Fibroblast of villous mesenchyme (primary cell): Measurements from ENCODE around the gene TMSB15B. TPM values are rescaled to one million over a fixed set of nuclear protein-coding genes. Genes with fewer than 3 reads are reported as not detected.
"Not testable (repeated sequence)": the region's sequence is repeated elsewhere in the genome, so short reads cannot be mapped to it uniquely, and the experiment has no call there.

Experiments
- DNase-seq: peaks from one replicate; pipeline ENCODE4 v3.0.0-alpha.2; 2010; ENCODE audit warnings: low read depth
- H3K4me3 ChIP-seq: 2 replicates; pipeline ENCODE4 v1.5.1; 2011; ENCODE audit warnings: low read depth, mild to moderate bottlenecking, low read length
- CTCF ChIP-seq: IDR thresholded peaks from 2 replicates; pipeline ENCODE4 v1.5.1; 2012; ENCODE audit warnings: low read depth, mild to moderate bottlenecking, low read length; ENCODE audit not compliant: insufficient read depth
- total RNA-seq: library from RNA; depleted of rRNA; stranded (reverse); fragments of >200 nt; gene quantifications from 2 replicates; pipeline ENCODE4 v1.2.3, GENCODE V29; 2012

The TMSB15B gene
- 3.5 and 6.5 TPM in 2 replicates for total RNA-seq

- DNase-seq, H3K4me3 ChIP-seq: not testable (repeated sequence)
Measured at GRCh38 chrX:103962411-103963278, at the start of gene TMSB15B. Gene TMSB15B (plus strand): TSS chrX:103962627.

DNA sequence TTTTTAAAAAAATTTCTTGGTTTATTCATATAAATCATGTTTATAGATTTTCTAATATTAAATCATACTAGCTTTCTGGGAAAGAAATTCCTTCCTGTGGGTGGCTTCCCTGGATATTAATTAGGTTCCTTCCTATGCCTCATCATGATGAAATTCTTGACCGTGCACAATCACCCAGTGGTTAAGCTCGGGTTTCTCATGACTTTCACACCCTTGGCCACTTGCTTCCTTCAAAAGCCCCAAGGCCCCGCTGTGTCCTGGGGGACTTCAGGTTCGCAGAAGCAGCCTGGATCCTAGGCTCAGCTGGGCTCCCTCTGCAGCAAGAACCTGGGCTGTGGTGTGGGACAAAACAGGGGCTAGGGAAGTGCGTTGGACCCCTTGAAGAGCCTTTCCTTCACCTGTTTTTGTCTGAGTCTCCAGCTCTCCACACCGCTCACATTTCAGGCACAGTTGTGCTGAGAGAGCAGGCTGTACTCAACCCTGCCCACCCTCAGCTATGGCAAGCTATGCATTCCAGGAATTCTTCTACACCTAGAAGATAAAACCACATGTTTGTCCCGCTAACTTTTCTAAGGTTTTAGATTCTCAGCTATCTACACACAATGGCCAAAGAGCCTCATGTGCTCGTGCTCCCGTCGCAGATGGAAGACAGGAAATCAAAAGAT is 48.9 kb upstream of the TMSB15B start:
- no peak overlapping the region for H3K4me3 ChIP-seq
- DNase-seq: no peak
- no peak for TF ChIP-seq CTCF

DNA sequence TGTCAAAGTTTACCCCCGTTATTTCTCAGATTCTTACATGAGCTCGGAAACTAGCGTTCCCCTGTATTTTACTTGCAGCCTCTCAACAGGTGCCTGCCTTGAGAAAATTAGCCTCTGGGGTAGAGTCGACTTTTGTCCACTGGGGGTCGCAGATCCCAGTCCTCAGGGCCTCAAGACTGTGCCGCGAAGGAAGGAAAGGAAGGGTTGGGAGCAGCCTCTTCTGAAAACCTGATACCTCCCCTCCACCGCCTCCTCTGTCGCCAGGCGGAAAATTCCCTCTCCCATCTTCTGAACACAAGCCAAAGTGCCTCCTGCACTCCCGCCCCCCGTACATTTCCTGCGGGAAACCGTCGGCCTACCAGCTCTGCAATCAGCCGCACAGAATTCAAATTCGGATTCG is 44.4 kb upstream of the TMSB15B start:
- peak overlapping the region; percentile 58 for H3K4me3 ChIP-seq
- TF ChIP-seq CTCF: peak; percentile 56
- peak; percentile 49 for DNase-seq

DNA sequence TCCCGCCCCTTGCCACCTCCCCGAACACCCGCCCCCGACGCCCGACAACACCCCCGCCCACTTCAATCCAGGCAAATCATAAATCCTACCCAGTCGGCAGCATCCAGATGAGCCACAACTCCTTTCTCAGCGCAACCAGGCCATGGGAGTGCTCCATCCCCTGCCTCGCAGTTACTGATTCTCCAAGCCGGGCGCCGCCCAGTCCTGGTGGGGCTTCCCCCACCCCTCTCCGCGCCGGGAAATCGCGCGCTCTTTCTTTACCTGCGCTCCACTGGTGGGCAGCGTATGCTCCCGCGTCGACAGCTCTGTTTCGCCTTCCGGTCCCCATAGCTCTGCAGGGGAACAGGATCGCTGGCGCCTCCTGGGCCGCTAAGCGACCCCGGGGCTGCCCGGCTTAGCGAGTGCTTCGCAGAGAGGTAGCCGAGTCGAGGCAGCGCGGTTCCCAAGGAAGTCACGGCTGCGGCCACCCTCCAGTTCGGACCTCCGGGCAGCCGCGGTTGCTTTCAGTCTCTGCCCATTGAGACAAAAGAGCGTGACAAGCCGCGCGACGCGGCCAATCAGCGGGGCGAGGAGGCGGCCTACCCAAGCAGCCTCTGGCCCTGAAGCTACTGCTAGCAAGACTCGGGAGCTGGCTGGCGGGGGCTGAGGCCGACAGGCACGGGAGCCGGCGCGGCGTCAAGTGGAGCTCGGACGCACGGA is 43.7 kb upstream of the TMSB15B start:
- H3K4me3 ChIP-seq: peak overlapping the region; percentile 58
- no peak for TF ChIP-seq CTCF
- DNase-seq: peak; percentile 51

DNA sequence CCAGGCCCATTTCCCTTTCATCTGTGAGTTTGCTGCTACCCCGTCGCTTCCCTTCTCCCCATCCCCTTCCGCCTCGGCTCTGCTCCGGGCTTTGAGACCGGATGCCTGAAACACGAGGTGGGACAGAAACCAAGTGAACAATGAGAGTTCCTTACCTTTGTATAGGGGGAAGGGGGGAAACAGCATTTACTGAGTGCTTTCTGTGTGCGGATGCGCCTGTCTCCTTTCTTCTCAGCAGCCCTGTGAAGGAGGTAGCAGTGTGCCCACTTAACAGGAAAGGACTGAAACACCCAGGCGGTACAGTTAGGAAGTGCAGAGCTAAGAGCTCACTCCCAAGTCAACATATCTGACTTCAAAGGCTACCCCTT is 43.2 kb upstream of the TMSB15B start:
- DNase-seq: peak; percentile 14
- TF ChIP-seq CTCF: peak; percentile 31
- peak overlapping the region; percentile 58 for H3K4me3 ChIP-seq

DNA sequence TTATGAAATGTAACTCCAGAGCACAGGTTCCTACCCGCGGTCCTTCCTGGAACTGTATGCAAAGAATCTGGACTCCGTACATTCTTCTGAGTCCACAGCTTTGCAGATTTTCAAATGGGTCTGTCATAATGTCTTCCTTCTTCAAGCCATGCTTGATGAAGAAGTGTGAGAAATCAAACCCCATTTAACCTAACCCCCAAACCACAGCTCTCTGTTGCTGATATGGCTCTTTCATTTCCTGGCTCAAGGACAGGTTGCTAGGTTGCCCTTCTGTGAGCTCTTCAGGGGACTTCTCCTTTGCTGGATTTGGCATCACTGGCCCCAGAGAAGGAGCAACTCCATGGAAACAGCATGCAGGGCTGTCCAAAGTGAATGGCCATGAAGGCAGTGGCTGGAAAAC is 41.9 kb upstream of the TMSB15B start:
- not testable (repeated sequence) for DNase-seq, H3K4me3 ChIP-seq

DNA sequence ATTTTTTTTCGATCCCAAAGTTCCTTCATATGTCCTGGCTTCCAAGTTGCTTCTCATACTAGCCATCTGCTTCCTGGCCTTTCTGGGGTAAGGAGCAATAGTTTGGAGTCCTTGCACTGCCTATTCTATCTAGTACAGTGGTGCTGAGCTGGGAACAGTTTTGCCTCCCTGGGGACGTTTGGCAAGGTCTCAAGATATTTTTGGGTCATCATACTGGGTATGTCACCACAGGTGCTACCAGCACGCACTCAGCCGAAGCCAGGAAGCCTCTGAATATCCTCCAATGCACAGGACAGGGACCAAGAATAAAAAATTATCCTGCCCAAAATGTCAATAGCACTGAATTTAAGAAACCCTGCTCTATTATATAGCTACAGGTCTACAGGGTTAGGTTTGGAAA is 35.4 kb upstream of the TMSB15B start:
- TF ChIP-seq CTCF: no peak
- H3K4me3 ChIP-seq: no peak overlapping the region
- no peak for DNase-seq
